GM23338 (cell line): ENCODE measurements around the gene TNFAIP6.
"Not testable (repeated sequence)": the region's sequence is repeated elsewhere in the genome, so short reads cannot be mapped to it uniquely, and the experiment has no call there.

Source experiments
- CTCF ChIP-seq, 2 experiments: fragments of 200-600 bp in 1 of 2; sonication (generic) in 1 of 2; conservative IDR thresholded peaks; 2 replicates each; pipeline versions ENCODE4 v1.5.1 to v1.6.1; 2016 to 2017; ENCODE audit warnings: antibody characterized with exemption in 2 of 2, low read depth in 2 of 2, mild to moderate bottlenecking in 2 of 2, moderate library complexity in 1 of 2
- EZH2 ChIP-seq: fragments of 200-600 bp; sonication (generic); IDR thresholded peaks from one replicate; pipeline ENCODE4 v1.8.0; 2017; ENCODE audit warnings: antibody characterized with exemption, mild to moderate bottlenecking, low read depth; ENCODE audit not compliant: unreplicated experiment
- EZH2phosphoT487 ChIP-seq: fragments of 200-600 bp; sonication (generic); IDR thresholded peaks from one replicate; pipeline ENCODE4 v1.8.1; 2018; ENCODE audit warnings: antibody characterized with exemption; ENCODE audit not compliant: unreplicated experiment
- NANOG ChIP-seq: IDR thresholded peaks from 2 replicates; pipeline ENCODE4 v1.6.1; 2016; ENCODE audit warnings: antibody characterized with exemption, borderline replicate concordance
- POLR2AphosphoS5 ChIP-seq: IDR thresholded peaks from 2 replicates; pipeline ENCODE4 v1.6.1; 2016; ENCODE audit warnings: antibody characterized with exemption, low read depth

DNA sequence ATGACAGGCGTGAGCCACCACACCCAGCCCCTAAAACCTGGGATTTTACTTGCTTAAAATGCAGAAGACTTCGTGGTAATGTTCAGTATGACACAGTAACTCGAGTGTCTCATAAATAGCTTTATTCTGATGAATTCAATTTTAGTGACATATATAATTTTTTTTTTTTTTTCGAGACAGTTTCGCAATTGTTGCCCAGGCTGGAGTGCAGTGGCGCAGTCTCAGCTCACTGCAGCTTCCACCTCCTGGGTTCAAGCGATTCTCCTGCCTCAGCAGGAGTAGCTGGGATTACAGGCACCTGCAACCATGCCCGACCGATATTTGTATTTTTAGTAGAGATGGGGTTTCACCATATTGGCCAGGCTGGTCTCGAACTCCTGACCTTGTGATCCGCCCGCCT is 64.3 kb downstream of the TNFAIP6 start:
- not testable (repeated sequence) for TF ChIP-seq EZH2; CTCF (conservative IDR thresholded peaks at IDR 0.05; ENCODE audit: low read depth in 2 of 2); POLR2AphosphoS5; NANOG; EZH2phosphoT487
